Measurements from ENCODE around the gene CSNK1G1.

The CSNK1G1 gene

DNA sequence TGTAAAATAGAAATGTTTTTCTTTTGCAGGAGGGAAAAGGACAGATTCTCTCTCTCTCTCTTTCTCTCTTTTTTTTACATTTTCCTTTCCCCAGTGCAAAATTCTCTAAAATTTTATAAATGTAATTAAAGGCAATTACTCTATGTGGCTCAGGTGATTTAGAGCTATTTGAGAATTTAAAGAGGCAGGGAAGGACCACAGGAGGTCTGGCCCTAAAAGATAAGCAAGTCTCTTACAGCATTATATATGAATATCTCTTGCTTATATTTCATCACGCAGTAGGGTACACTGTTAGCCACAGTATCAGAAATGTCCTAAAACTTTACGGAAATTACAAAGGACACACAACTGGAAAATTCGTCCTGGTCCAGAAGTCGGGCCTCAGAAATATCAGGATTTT is 122.7 kb downstream of the CSNK1G1 start:
- DNase-seq (ENCODE audit: low read depth): no peak
- TF ChIP-seq, protein P1, sequence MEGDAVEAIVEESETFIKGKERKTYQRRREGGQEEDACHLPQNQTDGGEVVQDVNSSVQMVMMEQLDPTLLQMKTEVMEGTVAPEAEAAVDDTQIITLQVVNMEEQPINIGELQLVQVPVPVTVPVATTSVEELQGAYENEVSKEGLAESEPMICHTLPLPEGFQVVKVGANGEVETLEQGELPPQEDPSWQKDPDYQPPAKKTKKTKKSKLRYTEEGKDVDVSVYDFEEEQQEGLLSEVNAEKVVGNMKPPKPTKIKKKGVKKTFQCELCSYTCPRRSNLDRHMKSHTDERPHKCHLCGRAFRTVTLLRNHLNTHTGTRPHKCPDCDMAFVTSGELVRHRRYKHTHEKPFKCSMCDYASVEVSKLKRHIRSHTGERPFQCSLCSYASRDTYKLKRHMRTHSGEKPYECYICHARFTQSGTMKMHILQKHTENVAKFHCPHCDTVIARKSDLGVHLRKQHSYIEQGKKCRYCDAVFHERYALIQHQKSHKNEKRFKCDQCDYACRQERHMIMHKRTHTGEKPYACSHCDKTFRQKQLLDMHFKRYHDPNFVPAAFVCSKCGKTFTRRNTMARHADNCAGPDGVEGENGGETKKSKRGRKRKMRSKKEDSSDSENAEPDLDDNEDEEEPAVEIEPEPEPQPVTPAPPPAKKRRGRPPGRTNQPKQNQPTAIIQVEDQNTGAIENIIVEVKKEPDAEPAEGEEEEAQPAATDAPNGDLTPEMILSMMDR (IDR thresholded peaks at IDR 0.05; ENCODE audit: control insufficient read depth, insufficient read depth, low read depth, low read length, missing control alignments): no peak

DNA sequence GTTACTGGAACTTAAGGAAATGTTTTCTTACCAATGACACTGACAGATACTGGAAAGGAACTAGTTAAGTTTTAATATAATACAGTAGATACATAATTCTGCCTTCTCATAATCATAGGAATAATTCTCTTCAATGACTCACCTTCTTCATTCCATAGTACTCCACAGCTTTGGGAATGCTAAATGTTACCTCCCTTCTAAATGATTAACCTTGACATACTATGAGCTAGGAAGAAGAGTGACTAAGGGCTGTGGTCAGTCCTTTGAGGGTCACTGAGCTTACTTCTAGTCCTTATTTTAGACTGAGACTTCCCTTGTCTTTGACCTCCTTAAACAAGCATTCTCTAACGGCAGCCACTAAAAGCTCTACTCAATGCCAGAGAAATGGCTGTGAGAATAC is 123.6 kb downstream of the CSNK1G1 start:
- TF ChIP-seq, protein P1 (IDR thresholded peaks at IDR 0.05; ENCODE audit: control insufficient read depth, insufficient read depth, low read depth, low read length, missing control alignments): no peak
- no peak for DNase-seq (ENCODE audit: low read depth)
- H3K4me3 ChIP-seq (ENCODE audit: control insufficient read depth, low read depth, low read length): no peak overlapping the region

More for the DNA sequence above, 122.7 kb downstream of the CSNK1G1 start:
- no peak overlapping the region for H3K4me3 ChIP-seq (ENCODE audit: control insufficient read depth, low read depth, low read length)

DNA sequence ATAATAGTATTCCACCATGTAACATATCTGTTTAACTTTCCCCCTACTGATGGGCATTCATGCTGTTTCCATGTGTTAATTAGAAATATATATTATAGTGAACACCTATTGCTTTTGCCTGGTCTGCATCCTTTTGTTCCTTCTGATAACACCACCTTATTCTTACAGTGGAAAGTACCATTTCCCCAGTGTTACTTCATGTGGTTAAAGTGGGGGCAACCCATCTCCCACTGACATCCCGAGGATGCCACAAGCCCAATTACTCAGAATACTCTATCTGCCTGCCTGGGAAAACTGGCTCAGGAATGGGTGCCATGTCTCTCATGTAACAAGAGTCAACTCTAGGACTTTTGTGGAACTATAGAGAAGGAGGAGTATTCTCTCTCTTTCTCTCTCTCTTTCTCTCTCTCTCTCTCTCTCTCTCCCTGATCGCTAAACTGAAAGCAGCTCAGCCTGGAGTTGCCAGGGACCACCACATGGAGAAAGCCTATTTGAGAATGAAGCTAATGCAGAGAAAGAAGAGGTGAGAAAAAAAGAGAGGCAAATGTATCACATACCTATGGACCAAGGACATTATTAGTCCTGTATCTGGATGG is 126.7 kb downstream of the CSNK1G1 start:
- TF ChIP-seq, protein P1 (IDR thresholded peaks at IDR 0.05; ENCODE audit: control insufficient read depth, insufficient read depth, low read depth, low read length, missing control alignments): no peak
- DNase-seq (ENCODE audit: low read depth): no peak
- no peak overlapping the region for H3K4me3 ChIP-seq (ENCODE audit: control insufficient read depth, low read depth, low read length)

DNA sequence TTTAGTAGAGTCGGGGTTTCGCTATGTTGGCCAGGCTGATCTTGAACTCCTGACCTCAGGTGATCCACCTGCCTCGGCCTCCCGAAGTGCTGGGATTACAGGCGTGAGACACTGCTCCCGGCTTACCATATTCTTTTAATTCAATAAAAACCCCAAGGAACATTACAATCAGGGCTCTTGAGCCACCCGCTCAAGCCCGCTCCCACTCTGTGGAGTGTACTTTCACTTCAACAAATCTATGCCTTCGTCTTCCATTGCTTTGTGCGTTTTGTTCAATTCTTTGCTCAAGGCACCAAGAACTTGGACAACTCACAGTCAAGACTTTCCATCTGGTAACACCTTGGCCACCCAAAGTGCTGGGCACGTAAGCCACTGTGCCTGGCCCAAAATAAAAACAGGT is 130.2 kb downstream of the CSNK1G1 start:
- TF ChIP-seq, protein P1 (IDR thresholded peaks at IDR 0.05; ENCODE audit: control insufficient read depth, insufficient read depth, low read depth, low read length, missing control alignments): no peak
- no peak for DNase-seq (ENCODE audit: low read depth)
- no peak overlapping the region for H3K4me3 ChIP-seq (ENCODE audit: control insufficient read depth, low read depth, low read length)

DNA sequence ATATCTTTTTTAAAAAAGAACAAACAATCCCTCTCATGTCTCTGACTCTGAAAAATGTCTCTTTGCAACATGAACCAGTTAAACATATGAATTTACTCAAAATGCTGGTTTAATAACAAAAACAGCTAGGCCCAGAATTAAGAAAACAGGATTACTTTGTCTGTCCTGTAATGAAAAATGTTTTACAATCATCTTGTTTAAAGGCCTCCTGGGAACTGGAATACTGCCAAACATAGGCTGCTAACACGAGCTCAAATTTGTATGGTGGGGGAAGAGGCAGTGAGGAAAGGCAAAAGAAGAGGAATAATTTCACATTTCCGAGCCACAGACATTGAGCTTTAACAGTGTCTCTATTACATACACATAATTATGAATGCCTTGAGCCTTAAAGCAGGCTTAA is 131.5 kb downstream of the CSNK1G1 start:
- H3K4me3 ChIP-seq (ENCODE audit: control insufficient read depth, low read depth, low read length): no peak overlapping the region
- DNase-seq (ENCODE audit: low read depth): peak; percentile 56
- TF ChIP-seq, protein P1 (IDR thresholded peaks at IDR 0.05; ENCODE audit: control insufficient read depth, insufficient read depth, low read depth, low read length, missing control alignments): no peak

DNA sequence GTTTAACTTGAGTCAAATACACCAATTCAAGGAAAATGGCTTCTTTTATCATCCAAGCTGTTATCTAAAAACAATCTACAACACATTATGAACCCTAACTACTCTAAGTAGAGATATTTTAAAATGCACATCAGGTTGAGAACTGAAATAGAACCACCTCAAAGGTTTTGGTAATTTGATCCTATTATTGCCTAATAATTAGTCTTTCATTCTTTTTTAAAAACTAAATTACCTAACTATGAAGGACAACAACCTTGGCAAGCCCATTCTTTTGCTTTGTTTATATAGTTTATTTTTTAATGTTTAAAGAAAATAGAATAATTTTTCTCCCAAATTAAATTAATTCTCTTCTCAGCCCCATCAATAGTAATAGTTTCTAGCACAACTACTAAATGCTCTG is 132.1 kb downstream of the CSNK1G1 start:
- H3K4me3 ChIP-seq (ENCODE audit: control insufficient read depth, low read depth, low read length): no peak overlapping the region
- TF ChIP-seq, protein P1 (IDR thresholded peaks at IDR 0.05; ENCODE audit: control insufficient read depth, insufficient read depth, low read depth, low read length, missing control alignments): no peak
- DNase-seq (ENCODE audit: low read depth): no peak
